HCT116 (cell line): ENCODE measurements around the gene EXOC4. TPM values are rescaled to one million over a fixed set of nuclear protein-coding genes. Genes with fewer than 3 reads are reported as not detected.

Experiments
- ATAC-seq: fragments of 200-7000 bp; cut with Tn5 transposase; 2 replicates; pipeline ENCODE4 v1.9.1; 2020; ENCODE audit warnings: mild to moderate bottlenecking, moderate library complexity
- BruUV-seq: library from RNA; stranded (reverse); fragments of 400-500 nt; replicated peaks from 2 replicates; lab custom pipeline; 2021; lab: Mats Ljungman, UMichigan
- CTCF ChIA-PET: fragments of 300-600 bp; sonication (Branson Sonifier 250); formaldehyde crosslinking; loops from one replicate; lab custom pipeline; 2021; ENCODE audit warnings: antibody characterized with exemption; lab: Charles Lee
- POLR2A ChIA-PET: fragments of 300-600, 350-600 bp; sonication (Branson Sonifier 250); formaldehyde crosslinking; loops from one replicate; lab custom pipeline; 2021; ENCODE audit warnings: antibody characterized with exemption; lab: Charles Lee
- RAD21 ChIA-PET, 2 experiments: fragments of 300-600 bp; sonication (Branson Sonifier 250); formaldehyde crosslinking; loops; one replicate each; lab custom pipeline; 2023; ENCODE audit warnings: low total read pairs in 2 of 2; ENCODE audit not compliant: uncharacterized antibody in 2 of 2, unreplicated experiment in 2 of 2, low non-redundant PET in 1 of 2; lab: Charles Lee
- DNase-seq: peaks from one replicate; pipeline ENCODE4 v3.0.0-alpha.2; 2010; ENCODE audit warnings: low read depth, low spot score
- H2AFZ ChIP-seq: fragments of 200-600 bp; shearing (Covaris generic), sonication (generic); 2 replicates; pipeline ENCODE4 v1.6.1; 2017; ENCODE audit warnings: low read depth, mixed run types, mixed read lengths, antibody characterized with exemption, low read length; ENCODE audit not compliant: poor library complexity, severe bottlenecking
- H3K27ac ChIP-seq: 2 replicates; pipeline ENCODE4 v1.5.1; 2012; ENCODE audit warnings: low read depth, low read length
- H3K27me3 ChIP-seq: fragments of 200-600 bp; sonication (generic); 2 replicates; pipeline ENCODE4 v1.6.1; 2016; ENCODE audit warnings: mixed run types, low read length, mixed read lengths; ENCODE audit not compliant: insufficient read depth
- H3K36me3 ChIP-seq, 2 experiments: fragments of 200-500 bp in 1 of 2; fragments of 200-600 bp in 1 of 2; sonication (Bioruptor generic) in 1 of 2; sonication (generic) in 1 of 2; 2 replicates each; pipeline versions ENCODE4 v1.5.1 to v1.6.1; 2014 to 2016; ENCODE audit warnings: low read length in 2 of 2, inconsistent platforms in 1 of 2, mixed read lengths in 1 of 2, mixed run types in 1 of 2; ENCODE audit not compliant: insufficient read depth in 2 of 2, control insufficient read depth in 1 of 2
- H3K4me1 ChIP-seq, 2 experiments: fragments of 200-600 bp in 1 of 2; sonication (generic) in 1 of 2; 2 replicates each; pipeline versions ENCODE4 v1.5.1 to v1.6.1; 2012 to 2017; ENCODE audit warnings: low read length in 2 of 2, inconsistent platforms in 1 of 2, mild to moderate bottlenecking in 1 of 2, mixed read lengths in 1 of 2, mixed run types in 1 of 2, moderate library complexity in 1 of 2; ENCODE audit not compliant: insufficient read depth in 2 of 2, control insufficient read depth in 1 of 2
- H3K4me2 ChIP-seq: fragments of 200-600 bp; sonication (generic); 2 replicates; pipeline ENCODE4 v1.6.1; 2017; ENCODE audit warnings: mixed run types, low read length, mixed read lengths
- H3K4me3 ChIP-seq, 2 experiments: fragments of 200-600 bp in 1 of 2; sonication (generic) in 1 of 2; replicated peaks in 1 of 2; 2 replicates each; pipeline ENCODE4 v1.5.1; 2011 to 2016; ENCODE audit warnings: low read length in 2 of 2, control low read depth in 1 of 2, low read depth in 1 of 2, mild to moderate bottlenecking in 1 of 2, mixed read lengths in 1 of 2, mixed run types in 1 of 2
- H3K79me2 ChIP-seq: fragments of 200-600 bp; sonication (generic); 2 replicates; pipeline ENCODE4 v1.6.1; 2017; ENCODE audit warnings: mild to moderate bottlenecking, mixed run types, low read length, moderate library complexity, mixed read lengths; ENCODE audit not compliant: insufficient read depth
- H3K9ac ChIP-seq: fragments of 200-600 bp; sonication (generic); 2 replicates; pipeline ENCODE4 v1.6.1; 2016; ENCODE audit warnings: low read length, mixed read lengths
- H3K9me2 ChIP-seq: fragments of 200-600 bp; sonication (generic), shearing (Covaris generic); 2 replicates; pipeline ENCODE4 v1.6.1; 2017; ENCODE audit warnings: mixed run types, mild to moderate bottlenecking, moderate library complexity; ENCODE audit not compliant: insufficient read depth
- H3K9me3 ChIP-seq, 2 experiments: fragments of 200-500 bp in 1 of 2; fragments of 200-600 bp in 1 of 2; sonication (Bioruptor generic) in 1 of 2; sonication (generic) in 1 of 2; 2 replicates each; pipeline ENCODE4 v1.6.1; 2014 to 2017; ENCODE audit warnings: low read length in 2 of 2, mixed read lengths in 2 of 2, inconsistent platforms in 1 of 2, low read depth in 1 of 2, mild to moderate bottlenecking in 1 of 2, mixed run types in 1 of 2, moderate library complexity in 1 of 2; ENCODE audit not compliant: control insufficient read depth in 1 of 2, insufficient read depth in 1 of 2
- H4K20me1 ChIP-seq: fragments of 200-600 bp; sonication (generic), shearing (Covaris generic); 2 replicates; pipeline ENCODE4 v1.6.1; 2017; ENCODE audit warnings: mixed run types, mild to moderate bottlenecking, moderate library complexity; ENCODE audit not compliant: insufficient read depth
- CBX3 ChIP-seq: IDR thresholded peaks from 2 replicates; pipeline ENCODE4 v1.6.1; 2012; ENCODE audit warnings: low read depth
- CEBPB ChIP-seq: IDR thresholded peaks from 2 replicates; pipeline ENCODE4 v1.6.1; 2012; ENCODE audit warnings: low read depth
- EGR1 ChIP-seq: IDR thresholded peaks from 2 replicates; pipeline ENCODE4 v1.6.1; 2012; ENCODE audit warnings: low read depth
- ELF1 ChIP-seq: IDR thresholded peaks from 2 replicates; pipeline ENCODE4 v1.6.1; 2012; ENCODE audit warnings: low read depth, borderline replicate concordance
- EZH2 ChIP-seq: fragments of 200-600 bp; sonication (generic); IDR thresholded peaks from 2 replicates; pipeline ENCODE4 v1.6.1; 2017; ENCODE audit warnings: antibody characterized with exemption, mixed run types
- EZH2phosphoT487 ChIP-seq: fragments of 200-600 bp; IDR thresholded peaks from 2 replicates; pipeline ENCODE4 v1.6.1; 2018; ENCODE audit warnings: antibody characterized with exemption, borderline replicate concordance
- POLR2A ChIP-seq: IDR thresholded peaks from 2 replicates; pipeline ENCODE4 v1.7.0; 2011; ENCODE audit warnings: borderline replicate concordance; ENCODE audit not compliant: insufficient read depth, insufficient read length; ENCODE audit errors: extremely low read depth
- POLR2AphosphoS5 ChIP-seq: IDR thresholded peaks from 2 replicates; pipeline ENCODE4 v1.6.1; 2011; ENCODE audit warnings: mild to moderate bottlenecking, low read depth, low read length, moderate library complexity
- RAD21 ChIP-seq: IDR thresholded peaks from 2 replicates; pipeline ENCODE4 v1.6.1; 2012; ENCODE audit warnings: low read depth, mild to moderate bottlenecking
- SIN3A ChIP-seq: IDR thresholded peaks from 2 replicates; pipeline ENCODE4 v1.6.1; 2012; ENCODE audit warnings: low read depth
- SP1 ChIP-seq: IDR thresholded peaks from 2 replicates; pipeline ENCODE4 v1.6.1; 2012; ENCODE audit warnings: low read depth
- TCF7L2 ChIP-seq: IDR thresholded peaks from 2 replicates; pipeline ENCODE4 v1.7.0; 2011; ENCODE audit warnings: borderline replicate concordance, inconsistent platforms; ENCODE audit not compliant: insufficient read depth, insufficient read length; ENCODE audit errors: extremely low read depth
- YY1 ChIP-seq: IDR thresholded peaks from 2 replicates; pipeline ENCODE4 v1.6.1; 2011; ENCODE audit warnings: low read length, low read depth, moderate library complexity, mild to moderate bottlenecking; ENCODE audit not compliant: insufficient replicate concordance; ENCODE audit errors: extremely low read depth
- ZFX ChIP-seq: fragments of 450-650 bp; IDR thresholded peaks from 2 replicates; pipeline ENCODE4 v1.6.1; 2017
- ZNF274 ChIP-seq: fragments of 200-500 bp; sonication (Bioruptor generic); IDR thresholded peaks from 2 replicates; pipeline ENCODE4 v1.6.1; 2014; ENCODE audit warnings: mild to moderate bottlenecking, low read depth, low read length, inconsistent platforms
- intact Hi-C: fragments of 100-400 bp; cut with micrococcal nuclease; formaldehyde crosslinking; loops from 2 replicates; pipeline ENCODE4 v1.10.0; 2022
- total RNA-seq: library from RNA; stranded (reverse); gene quantifications from one replicate; pipeline ENCODE4 v1.2.1, GENCODE V29; 2021; ENCODE audit not compliant: unreplicated experiment
- TF ChIP-seq, protein P1 (sequence below): IDR thresholded peaks from 2 replicates; pipeline ENCODE4 v1.6.1; 2012
- TF ChIP-seq, protein P2 (sequence below): IDR thresholded peaks from 2 replicates; pipeline ENCODE4 v1.6.1; 2012; ENCODE audit warnings: low read depth

EXOC4 gene
- total RNA-seq, 1 experiment from 2014 or later = 40.3 TPM

DNA sequence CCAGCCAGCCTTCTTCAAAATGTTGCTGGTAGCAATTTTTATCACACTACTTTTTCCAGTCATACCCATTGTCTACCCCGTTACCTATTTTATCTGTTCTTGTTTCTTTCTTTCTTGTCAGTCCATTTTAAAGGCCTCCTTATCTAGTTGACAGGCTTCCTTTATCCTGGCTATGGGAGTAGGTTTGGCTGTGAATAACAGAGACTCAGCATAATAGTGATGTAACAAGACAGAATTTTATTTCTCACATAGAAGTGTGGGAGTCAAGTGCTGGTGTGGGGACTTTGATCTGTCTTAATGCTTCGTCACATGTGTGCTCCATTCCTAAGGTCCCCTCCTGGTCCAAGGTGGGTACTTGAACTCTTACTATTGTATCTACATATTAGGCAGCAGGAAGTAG lies 283.6 kb downstream of the EXOC4 start:
- no peaks in the 10 kb centered on the region for H3K36me3 ChIP-seq
- intact Hi-C loops = no loop called here
- TF ChIP-seq CEBPB = no peak
- TF ChIP-seq, protein P1, sequence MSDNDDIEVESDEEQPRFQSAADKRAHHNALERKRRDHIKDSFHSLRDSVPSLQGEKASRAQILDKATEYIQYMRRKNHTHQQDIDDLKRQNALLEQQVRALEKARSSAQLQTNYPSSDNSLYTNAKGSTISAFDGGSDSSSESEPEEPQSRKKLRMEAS = no peak
- no peak for TF ChIP-seq CBX3
- no peak for TF ChIP-seq SP1
- TF ChIP-seq ELF1 = no peak
- TF ChIP-seq POLR2A = no peak
- no peak for TF ChIP-seq ZFX
- no peak for TF ChIP-seq SIN3A
- TF ChIP-seq POLR2AphosphoS5 = no peak
- TF ChIP-seq EZH2 = no peak
- TF ChIP-seq, protein P2, sequence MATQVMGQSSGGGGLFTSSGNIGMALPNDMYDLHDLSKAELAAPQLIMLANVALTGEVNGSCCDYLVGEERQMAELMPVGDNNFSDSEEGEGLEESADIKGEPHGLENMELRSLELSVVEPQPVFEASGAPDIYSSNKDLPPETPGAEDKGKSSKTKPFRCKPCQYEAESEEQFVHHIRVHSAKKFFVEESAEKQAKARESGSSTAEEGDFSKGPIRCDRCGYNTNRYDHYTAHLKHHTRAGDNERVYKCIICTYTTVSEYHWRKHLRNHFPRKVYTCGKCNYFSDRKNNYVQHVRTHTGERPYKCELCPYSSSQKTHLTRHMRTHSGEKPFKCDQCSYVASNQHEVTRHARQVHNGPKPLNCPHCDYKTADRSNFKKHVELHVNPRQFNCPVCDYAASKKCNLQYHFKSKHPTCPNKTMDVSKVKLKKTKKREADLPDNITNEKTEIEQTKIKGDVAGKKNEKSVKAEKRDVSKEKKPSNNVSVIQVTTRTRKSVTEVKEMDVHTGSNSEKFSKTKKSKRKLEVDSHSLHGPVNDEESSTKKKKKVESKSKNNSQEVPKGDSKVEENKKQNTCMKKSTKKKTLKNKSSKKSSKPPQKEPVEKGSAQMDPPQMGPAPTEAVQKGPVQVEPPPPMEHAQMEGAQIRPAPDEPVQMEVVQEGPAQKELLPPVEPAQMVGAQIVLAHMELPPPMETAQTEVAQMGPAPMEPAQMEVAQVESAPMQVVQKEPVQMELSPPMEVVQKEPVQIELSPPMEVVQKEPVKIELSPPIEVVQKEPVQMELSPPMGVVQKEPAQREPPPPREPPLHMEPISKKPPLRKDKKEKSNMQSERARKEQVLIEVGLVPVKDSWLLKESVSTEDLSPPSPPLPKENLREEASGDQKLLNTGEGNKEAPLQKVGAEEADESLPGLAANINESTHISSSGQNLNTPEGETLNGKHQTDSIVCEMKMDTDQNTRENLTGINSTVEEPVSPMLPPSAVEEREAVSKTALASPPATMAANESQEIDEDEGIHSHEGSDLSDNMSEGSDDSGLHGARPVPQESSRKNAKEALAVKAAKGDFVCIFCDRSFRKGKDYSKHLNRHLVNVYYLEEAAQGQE = no peak
- TF ChIP-seq RAD21 = no peak
- no peak for TF ChIP-seq TCF7L2
- no peak for TF ChIP-seq ZNF274
- no peak for TF ChIP-seq EGR1
- no peak for TF ChIP-seq YY1
- no peak for TF ChIP-seq EZH2phosphoT487
- H3K9me3 ChIP-seq = no peaks in the 10 kb centered on the region
- DNase-seq = no peak
- no peaks in the 10 kb centered on the region for H3K9me2 ChIP-seq
- POLR2A ChIA-PET = no interaction called here
- no peak overlapping the region for H3K27ac ChIP-seq
- CTCF ChIA-PET = no interaction called here
- no TSS peak for BruUV-seq
- no peaks in the 10 kb centered on the region for H4K20me1 ChIP-seq
- H3K9ac ChIP-seq = no peak overlapping the region
- RAD21 ChIA-PET = no interaction called here
- no peaks in the 10 kb centered on the region for H3K4me1 ChIP-seq
- ATAC-seq = no peak
- no peak overlapping the region for H2AFZ ChIP-seq
- H3K27me3 ChIP-seq = no peaks in the 10 kb centered on the region
- H3K4me3 ChIP-seq = no peak overlapping the region
- H3K4me2 ChIP-seq = no peak overlapping the region
- no peaks in the 10 kb centered on the region for H3K79me2 ChIP-seq
